Caco-2 (cell line): ENCODE results near the gene POLR1C. TPM values are rescaled to one million over a fixed set of nuclear protein-coding genes. Genes with fewer than 3 reads are reported as not detected.

Experiments
- BruUV-seq: library from RNA; stranded (reverse); fragments of 400-500 nt; replicated peaks from 2 replicates; lab custom pipeline; 2021; lab: Mats Ljungman, UMichigan
- CTCF ChIA-PET: fragments of 300-600 bp; sonication (Branson Sonifier 250); formaldehyde crosslinking; loops from one replicate; lab custom pipeline; 2022; ENCODE audit warnings: antibody characterized with exemption; lab: Charles Lee
- POLR2A ChIA-PET: fragments of 300-600 bp; sonication (Branson Sonifier 250); formaldehyde crosslinking; loops from one replicate; lab custom pipeline; 2022; ENCODE audit warnings: antibody characterized with exemption; lab: Charles Lee
- DNase-seq, 2 experiments: peaks; one replicate each; pipeline versions ENCODE4 v3.0.0 to v3.0.0-alpha.2; 2020 to 2022
- H3K27me3 ChIP-seq: replicated peaks from 2 replicates; pipeline ENCODE4 v1.6.0; 2011; ENCODE audit warnings: low read length; ENCODE audit not compliant: control insufficient read depth, insufficient read depth
- H3K36me3 ChIP-seq: 2 replicates; pipeline ENCODE4 v1.5.1; 2011; ENCODE audit warnings: low read length; ENCODE audit not compliant: control insufficient read depth, insufficient read depth
- H3K4me1 ChIP-seq: fragments of 250-450 bp; sonication (Bioruptor Pico); 2 replicates; pipeline ENCODE4 v1.5.1; 2020; ENCODE audit warnings: mild to moderate bottlenecking
- H3K4me3 ChIP-seq: 2 replicates; pipeline ENCODE4 v1.5.1; 2011; ENCODE audit warnings: low read depth, mild to moderate bottlenecking, control low read depth, low read length
- H3K9me3 ChIP-seq: fragments of 250-450 bp; sonication (Bioruptor Pico); 2 replicates; pipeline ENCODE4 v1.5.1; 2020; ENCODE audit warnings: mild to moderate bottlenecking, moderate library complexity
- H3K27ac Mint-ChIP-seq: one replicate; pipeline ENCODE4 v1.8.0; 2022; ENCODE audit warnings: mixed read lengths; ENCODE audit not compliant: unreplicated experiment
- H3K27me3 Mint-ChIP-seq: one replicate; pipeline ENCODE4 v1.8.0; 2022; ENCODE audit warnings: mixed read lengths; ENCODE audit not compliant: insufficient read depth, unreplicated experiment
- H3K36me3 Mint-ChIP-seq: one replicate; pipeline ENCODE4 v1.8.0; 2022; ENCODE audit warnings: mild to moderate bottlenecking, mixed read lengths; ENCODE audit not compliant: insufficient read depth, unreplicated experiment
- H3K4me1 Mint-ChIP-seq: one replicate; pipeline ENCODE4 v1.8.0; 2022; ENCODE audit warnings: low read depth, mixed read lengths; ENCODE audit not compliant: unreplicated experiment
- H3K4me3 Mint-ChIP-seq: one replicate; pipeline ENCODE4 v1.8.0; 2022; ENCODE audit warnings: mild to moderate bottlenecking, moderate library complexity, mixed read lengths; ENCODE audit not compliant: unreplicated experiment
- H3K9me3 Mint-ChIP-seq: one replicate; pipeline ENCODE4 v1.8.0; 2022; ENCODE audit warnings: mixed read lengths; ENCODE audit not compliant: unreplicated experiment
- intact Hi-C: fragments of 100-400 bp; cut with micrococcal nuclease; formaldehyde crosslinking; loops from one replicate; pipeline ENCODE4 v1.10.0; 2022; ENCODE audit not compliant: unreplicated experiment
- total RNA-seq: library from RNA; stranded (reverse); gene quantifications from 2 replicates; pipeline ENCODE4 v1.2.3, GENCODE V29; 2022
- TF ChIP-seq, protein P1 (sequence below), 2 experiments: fragments of 200-600 bp in 1 of 2; IDR thresholded peaks; 1 replicate in 1 of 2; 2 replicates in 1 of 2; pipeline versions ENCODE4 v1.5.1 to v1.8.0; 2011 to 2022; ENCODE audit warnings: antibody characterized with exemption in 1 of 2, control low read depth in 1 of 2, inconsistent platforms in 1 of 2, low read depth in 1 of 2, low read length in 1 of 2, mild to moderate bottlenecking in 1 of 2, moderate library complexity in 1 of 2; ENCODE audit not compliant: insufficient read depth in 1 of 2, severe bottlenecking in 1 of 2, unreplicated experiment in 1 of 2

The POLR1C gene
- total RNA-seq, 1 experiment from 2014 or later = 43.7 TPM

- intact Hi-C loops = loop anchor here (10.0 kb wide), 1 partner anchor 596 kb away; no protein-coding TSS in a partner anchor
- CTCF ChIA-PET = no interaction called here
Observed at GRCh38 chr6:43500921-43501320, 16.0 kb upstream of the POLR1C start.

DNA sequence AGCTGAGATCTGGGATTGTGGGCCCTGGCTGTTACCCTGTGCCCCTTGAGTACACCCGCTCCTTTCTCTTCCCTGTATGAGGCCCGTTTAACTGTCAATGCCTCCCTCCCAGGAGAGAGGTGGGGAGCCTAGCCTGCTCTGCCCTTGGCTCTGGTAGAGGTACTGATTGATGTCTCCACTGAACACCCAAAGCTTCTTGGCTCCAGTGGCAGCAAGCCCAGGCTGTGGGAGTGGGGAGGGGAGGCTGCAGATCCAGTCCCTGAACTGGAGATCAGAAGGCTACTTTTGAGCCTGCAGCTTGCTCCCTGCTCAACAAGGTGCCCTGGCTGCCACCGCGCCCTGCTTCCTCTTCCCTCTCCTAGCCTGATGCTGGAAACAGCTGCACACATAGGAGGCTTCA, 14.2 kb upstream of the POLR1C start:
- no peak overlapping the region for H3K4me3 ChIP-seq
- Mint-ChIP-seq H3K27me3 (no peaks in the 10 kb centered on the region), H3K4me3 (no peak overlapping the region), H3K4me1 (no peaks in the 10 kb centered on the region), H3K9me3 (no peaks in the 10 kb centered on the region), H3K36me3 (peaks cover 24% of the 10 kb centered on the region), H3K27ac (no peak overlapping the region)
- POLR2A ChIA-PET = no interaction called here
- H3K9me3 ChIP-seq = no peaks in the 10 kb centered on the region
- no peaks in the 10 kb centered on the region for H3K4me1 ChIP-seq
- H3K27me3 ChIP-seq = no peaks in the 10 kb centered on the region
- CTCF ChIA-PET = no interaction called here
- BruUV-seq = no TSS peak
- intact Hi-C loops = loop anchor here (10.0 kb wide), 1 partner anchor 598 kb away; no protein-coding TSS in a partner anchor
- peaks cover 3% of the 10 kb centered on the region; the same call in 1 of the 2 replicates for H3K36me3 ChIP-seq
- TF ChIP-seq, protein P1, sequence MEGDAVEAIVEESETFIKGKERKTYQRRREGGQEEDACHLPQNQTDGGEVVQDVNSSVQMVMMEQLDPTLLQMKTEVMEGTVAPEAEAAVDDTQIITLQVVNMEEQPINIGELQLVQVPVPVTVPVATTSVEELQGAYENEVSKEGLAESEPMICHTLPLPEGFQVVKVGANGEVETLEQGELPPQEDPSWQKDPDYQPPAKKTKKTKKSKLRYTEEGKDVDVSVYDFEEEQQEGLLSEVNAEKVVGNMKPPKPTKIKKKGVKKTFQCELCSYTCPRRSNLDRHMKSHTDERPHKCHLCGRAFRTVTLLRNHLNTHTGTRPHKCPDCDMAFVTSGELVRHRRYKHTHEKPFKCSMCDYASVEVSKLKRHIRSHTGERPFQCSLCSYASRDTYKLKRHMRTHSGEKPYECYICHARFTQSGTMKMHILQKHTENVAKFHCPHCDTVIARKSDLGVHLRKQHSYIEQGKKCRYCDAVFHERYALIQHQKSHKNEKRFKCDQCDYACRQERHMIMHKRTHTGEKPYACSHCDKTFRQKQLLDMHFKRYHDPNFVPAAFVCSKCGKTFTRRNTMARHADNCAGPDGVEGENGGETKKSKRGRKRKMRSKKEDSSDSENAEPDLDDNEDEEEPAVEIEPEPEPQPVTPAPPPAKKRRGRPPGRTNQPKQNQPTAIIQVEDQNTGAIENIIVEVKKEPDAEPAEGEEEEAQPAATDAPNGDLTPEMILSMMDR (IDR thresholded peaks at IDR 0.05; ENCODE audit: insufficient read depth in 1 of 2, low read depth in 1 of 2, low read length in 1 of 2, severe bottlenecking in 1 of 2, unreplicated experiment in 1 of 2) = no peak
- DNase-seq = no peak

More at GRCh38 chr6:43500921-43501320, 16.0 kb upstream of the POLR1C start:
- Histone ChIP-seq H3K4me1 (peaks cover 11% of the 10 kb centered on the region), H3K9me3 (no peaks in the 10 kb centered on the region), H3K27me3 (no peaks in the 10 kb centered on the region), H3K36me3 (peaks cover 3% of the 10 kb centered on the region; the same call in 1 of the 2 replicates), H3K4me3 (no peak overlapping the region)
- no peaks in the 10 kb centered on the region for H3K27me3 Mint-ChIP-seq
- POLR2A ChIA-PET = no interaction called here
- no peak overlapping the region for H3K27ac Mint-ChIP-seq
- DNase-seq = no peak
- peaks cover 21% of the 10 kb centered on the region for H3K36me3 Mint-ChIP-seq
- no peaks in the 10 kb centered on the region for H3K9me3 Mint-ChIP-seq
- peaks cover 5% of the 10 kb centered on the region for H3K4me1 Mint-ChIP-seq
- TF ChIP-seq, protein P1 (IDR thresholded peaks at IDR 0.05; ENCODE audit: insufficient read depth in 1 of 2, low read depth in 1 of 2, low read length in 1 of 2, severe bottlenecking in 1 of 2, unreplicated experiment in 1 of 2) = no peak
- BruUV-seq = no TSS peak
- no peak overlapping the region for H3K4me3 Mint-ChIP-seq

DNA sequence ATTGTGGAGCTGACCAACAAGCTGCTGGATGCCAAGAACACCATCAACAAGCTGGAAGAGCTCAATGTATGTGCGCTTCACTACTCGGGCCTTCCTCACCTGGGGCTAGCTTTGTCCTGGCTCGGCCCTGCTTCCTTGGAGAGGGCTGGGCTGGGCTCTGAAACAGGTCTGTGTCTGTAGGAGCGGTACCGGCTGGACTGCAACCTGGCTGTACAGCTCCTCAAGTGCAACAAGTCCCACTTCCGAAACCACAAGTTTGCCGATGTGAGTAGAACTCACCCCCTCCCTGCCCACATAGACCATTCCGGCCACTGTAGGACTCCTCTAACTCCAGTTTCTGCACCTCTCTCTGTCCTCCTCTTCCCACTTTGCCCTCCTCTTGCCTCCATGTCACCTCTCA, 13.4 kb upstream of the POLR1C start:
- POLR2A ChIA-PET = no interaction called here
- H3K36me3 ChIP-seq = peaks cover 3% of the 10 kb centered on the region; the same call in 1 of the 2 replicates
- BruUV-seq = no TSS peak

More for the DNA sequence above, 13.4 kb upstream of the POLR1C start:
- no peaks in the 10 kb centered on the region for H3K4me1 Mint-ChIP-seq
- TF ChIP-seq, protein P1 (IDR thresholded peaks at IDR 0.05; ENCODE audit: insufficient read depth in 1 of 2, low read depth in 1 of 2, low read length in 1 of 2, severe bottlenecking in 1 of 2, unreplicated experiment in 1 of 2) = no peak
- Histone ChIP-seq H3K4me3 (no peak overlapping the region), H3K27me3 (no peaks in the 10 kb centered on the region), H3K4me1 (no peaks in the 10 kb centered on the region), H3K9me3 (no peaks in the 10 kb centered on the region)
- no peaks in the 10 kb centered on the region for H3K27me3 Mint-ChIP-seq
- no peak overlapping the region for H3K4me3 Mint-ChIP-seq
- CTCF ChIA-PET = interaction anchor here (0.5 kb wide), 1 partner anchor 113 kb away, joined by 3 read pairs; no protein-coding TSS in a partner anchor
- DNase-seq = no peak
- H3K27ac Mint-ChIP-seq = no peak overlapping the region
- intact Hi-C loops = loop anchor here (10.0 kb wide), 1 partner anchor 599 kb away; no protein-coding TSS in a partner anchor
- H3K36me3 Mint-ChIP-seq = peaks cover 17% of the 10 kb centered on the region
- H3K9me3 Mint-ChIP-seq = no peaks in the 10 kb centered on the region
